Astrocyte of the cerebellum (primary cell): ENCODE data around the gene CUX1.

Experiments used
- DNase-seq: peaks from one replicate; pipeline ENCODE4 v3.0.0-alpha.2; 2011; ENCODE audit warnings: low read depth
- H3K4me3 ChIP-seq: 2 replicates; pipeline ENCODE4 v1.5.1; 2011; ENCODE audit warnings: mild to moderate bottlenecking, low read depth, low read length, moderate library complexity
- CTCF ChIP-seq: IDR thresholded peaks from 2 replicates; pipeline ENCODE4 v1.5.1; 2012; ENCODE audit warnings: low read length, low read depth, moderate library complexity, mild to moderate bottlenecking; ENCODE audit errors: missing control alignments
- in situ Hi-C: cut with HindIII; loops from 2 replicates; pipeline ENCODE4 v1.10.0; 2017; ENCODE audit warnings: low sequenced_read_pairs

CUX1 gene

GRCh38 chr7:102165136-102165535, 347.7 kb downstream of the CUX1 start:
- in situ Hi-C loops: no loop called here
- no peak overlapping the region for H3K4me3 ChIP-seq
- no peak for TF ChIP-seq CTCF
- no peak for DNase-seq

- TF ChIP-seq CTCF: no peak
- in situ Hi-C loops: no loop called here
- no peak overlapping the region for H3K4me3 ChIP-seq
- no peak for DNase-seq
Observed at GRCh38 chr7:102167254-102167653, 349.8 kb downstream of the CUX1 start.

DNA sequence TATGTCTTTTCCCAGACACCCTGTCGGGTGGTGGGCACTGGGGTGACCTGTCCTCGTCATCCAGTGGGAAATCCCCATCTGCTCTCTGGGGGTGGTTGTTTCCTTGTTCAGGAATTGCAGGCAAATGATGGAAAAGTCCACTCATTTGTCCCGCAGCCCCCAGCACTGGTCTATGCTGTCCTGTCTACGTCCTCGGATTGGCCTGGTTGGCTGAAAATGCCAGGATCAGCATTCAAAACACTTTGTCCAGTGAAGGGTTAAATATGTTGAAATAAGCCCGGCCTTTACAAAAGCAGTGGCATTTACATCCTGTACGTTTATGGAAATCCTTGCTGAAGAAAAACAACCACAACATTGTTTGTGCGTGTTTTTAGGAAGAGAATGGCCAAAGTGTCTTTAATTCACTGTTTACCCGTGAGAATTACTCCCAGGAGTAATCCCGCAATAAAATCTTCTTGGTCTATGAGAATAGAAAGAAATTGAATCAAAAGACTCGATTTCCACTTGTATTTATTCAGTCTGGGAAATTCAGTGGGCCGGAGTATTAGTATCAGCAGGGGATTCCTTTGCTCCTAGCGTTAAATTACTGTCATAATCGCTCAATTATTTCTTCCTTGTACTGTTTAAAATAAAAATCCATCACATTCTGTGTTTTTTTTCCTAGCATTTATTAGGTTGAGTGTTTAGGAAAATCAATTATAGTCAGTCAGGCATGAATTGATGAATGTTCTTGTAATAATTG, 352.4 kb downstream of the CUX1 start:
- H3K4me3 ChIP-seq: no peak overlapping the region
- no peak for TF ChIP-seq CTCF
- in situ Hi-C loops: no loop called here
- peak; percentile 15 for DNase-seq

DNA sequence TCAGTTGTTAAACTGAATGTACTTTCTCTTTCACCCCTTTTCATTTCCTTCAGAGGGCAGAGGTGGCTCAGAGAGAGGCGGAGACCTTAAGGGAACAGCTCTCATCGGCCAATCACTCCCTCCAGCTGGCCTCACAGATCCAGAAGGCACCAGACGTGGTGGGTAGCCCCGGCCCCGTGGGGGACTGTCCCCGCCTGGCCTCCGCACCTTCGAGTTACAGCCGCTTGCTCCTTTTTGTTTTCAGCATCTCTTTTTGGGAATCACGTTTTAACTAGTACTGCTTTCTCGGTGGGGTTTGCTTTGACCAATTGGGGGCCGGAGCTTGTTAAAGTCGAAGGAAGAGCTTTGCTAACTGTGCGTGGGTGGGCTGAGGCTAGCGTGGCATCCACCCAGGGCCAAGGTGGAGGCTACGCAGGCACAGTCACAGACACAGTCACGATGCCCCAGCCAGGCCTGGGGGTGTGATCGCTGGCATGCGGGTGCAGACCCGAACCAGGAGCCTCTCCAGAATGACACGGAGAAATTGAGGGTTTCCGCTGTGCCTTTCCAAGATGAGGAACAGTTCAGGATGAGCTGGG, 353.1 kb downstream of the CUX1 start:
- TF ChIP-seq CTCF: no peak
- no peak overlapping the region for H3K4me3 ChIP-seq
- in situ Hi-C loops: no loop called here
- DNase-seq: no peak

GRCh38 chr7:102173669-102174068, 356.2 kb downstream of the CUX1 start:
- no peak overlapping the region for H3K4me3 ChIP-seq
- no peak for TF ChIP-seq CTCF
- DNase-seq: no peak
- in situ Hi-C loops: no loop called here

- no peak overlapping the region for H3K4me3 ChIP-seq
- in situ Hi-C loops: no loop called here
- no peak for DNase-seq
- TF ChIP-seq CTCF: no peak
Observed at GRCh38 chr7:102175423-102176170, 358.2 kb downstream of the CUX1 start.
